ENCODE measurements around the gene RNASEH2B. TPM values are rescaled to one million over a fixed set of nuclear protein-coding genes. Genes with fewer than 3 reads are reported as not detected.

RNASEH2B gene
- total and polyA plus RNA-seq, 2 of the 8 experiments (the other 6 are each of a cell fraction or from before 2014, with no cell fraction given): 19.3 to 43.9 TPM

DNA sequence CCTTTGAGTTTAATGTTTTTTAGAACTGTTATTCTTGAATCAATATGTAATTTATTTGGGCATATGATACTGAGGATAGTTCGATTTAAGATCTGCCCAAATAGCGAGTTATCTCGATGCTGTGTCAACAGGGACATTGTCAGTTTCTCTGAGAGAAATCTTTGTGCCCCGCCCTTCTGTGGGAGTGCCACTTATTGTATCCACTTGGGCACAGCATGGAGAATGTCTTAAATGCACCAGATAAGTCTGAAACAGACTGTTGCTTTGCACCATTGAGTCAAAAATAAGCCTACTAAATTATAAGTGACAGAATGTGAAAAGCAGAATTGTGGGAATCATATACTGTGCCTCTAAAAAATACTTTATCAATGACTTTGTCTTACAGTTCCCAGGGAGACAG, 45.6 kb downstream of the RNASEH2B start (continued):
- TF ChIP-seq CHD7 (IDR thresholded peaks at IDR 0.05; ENCODE audit: insufficient replicate concordance, low read length) (no peak), POLR2AphosphoS5 (IDR thresholded peaks at IDR 0.05; ENCODE audit: low read depth, low read length) (no peak), SP1 (IDR thresholded peaks at IDR 0.05; ENCODE audit: low read depth, low read length) (no peak)

Data from H1 (cell line).